ENCODE results near the gene GATAD2A.

The GATAD2A gene

GRCh38 chr19:19531951-19532805, 126.7 kb downstream of the GATAD2A start:
- ATAC-seq (peak; percentile 74), DNase-seq (peak; percentile 91)

- no peak for ATAC-seq
Measured at GRCh38 chr19:19532806-19533701, 127.6 kb downstream of the GATAD2A start.

DNA sequence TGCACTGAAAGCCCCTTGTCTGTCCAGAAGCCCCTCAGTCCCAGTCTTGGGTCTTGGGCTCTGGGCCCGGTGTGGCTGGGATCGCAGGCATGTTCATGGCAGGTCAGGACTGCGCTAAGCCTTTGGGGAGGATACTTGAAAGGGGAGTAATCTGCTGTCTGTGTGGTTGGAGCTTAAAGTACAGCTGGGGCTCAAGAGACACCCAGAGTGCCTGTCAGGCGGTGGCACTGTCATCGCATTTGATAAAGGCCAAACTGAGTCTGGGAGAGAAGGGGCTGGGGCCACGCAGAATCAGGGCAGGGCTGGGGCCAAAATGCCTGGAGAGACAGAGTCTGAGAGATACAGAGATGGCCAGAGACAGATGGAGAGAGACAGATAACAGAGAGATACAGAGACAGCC, 128.4 kb downstream of the GATAD2A start:
- ATAC-seq (no peak), DNase-seq (no peak)

More at GRCh38 chr19:19532806-19533701, 127.6 kb downstream of the GATAD2A start:
- no peak for DNase-seq

DNA sequence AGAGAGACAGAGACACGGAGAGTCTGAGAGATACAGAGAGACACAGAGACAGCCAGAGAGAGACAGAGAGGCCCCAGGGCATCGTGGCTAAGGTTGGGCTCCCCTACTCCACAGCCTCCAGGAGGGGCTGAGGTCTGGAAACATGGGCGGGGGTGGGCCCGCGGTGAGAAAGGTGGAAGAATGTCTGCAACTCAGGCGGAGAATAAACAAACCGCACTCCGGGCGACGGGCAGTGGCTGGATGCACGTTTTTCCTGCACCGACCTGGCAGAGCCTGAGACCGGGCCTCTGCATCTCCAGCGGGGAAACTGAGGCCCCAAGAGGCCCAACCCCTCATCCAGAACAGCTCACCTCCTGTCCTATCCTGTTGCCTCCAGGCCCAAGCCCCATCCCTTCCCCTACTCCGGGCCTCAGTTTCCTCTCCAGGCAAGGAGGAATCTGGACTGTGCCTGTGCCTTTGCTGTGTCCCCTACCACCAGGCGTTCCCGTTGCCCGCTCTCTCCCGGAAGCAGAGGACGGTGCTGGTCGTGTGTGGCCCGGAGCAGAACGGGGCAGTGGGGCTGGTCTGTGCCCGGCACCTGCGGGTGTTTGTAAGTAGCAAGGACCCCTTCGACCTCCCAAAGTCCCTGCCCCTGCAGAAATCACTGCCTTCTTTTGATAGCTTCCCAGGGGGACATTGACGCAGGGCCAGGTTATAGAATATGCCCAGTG, 129.2 kb downstream of the GATAD2A start:
- ATAC-seq: no peak
- DNase-seq: no peak

DNA sequence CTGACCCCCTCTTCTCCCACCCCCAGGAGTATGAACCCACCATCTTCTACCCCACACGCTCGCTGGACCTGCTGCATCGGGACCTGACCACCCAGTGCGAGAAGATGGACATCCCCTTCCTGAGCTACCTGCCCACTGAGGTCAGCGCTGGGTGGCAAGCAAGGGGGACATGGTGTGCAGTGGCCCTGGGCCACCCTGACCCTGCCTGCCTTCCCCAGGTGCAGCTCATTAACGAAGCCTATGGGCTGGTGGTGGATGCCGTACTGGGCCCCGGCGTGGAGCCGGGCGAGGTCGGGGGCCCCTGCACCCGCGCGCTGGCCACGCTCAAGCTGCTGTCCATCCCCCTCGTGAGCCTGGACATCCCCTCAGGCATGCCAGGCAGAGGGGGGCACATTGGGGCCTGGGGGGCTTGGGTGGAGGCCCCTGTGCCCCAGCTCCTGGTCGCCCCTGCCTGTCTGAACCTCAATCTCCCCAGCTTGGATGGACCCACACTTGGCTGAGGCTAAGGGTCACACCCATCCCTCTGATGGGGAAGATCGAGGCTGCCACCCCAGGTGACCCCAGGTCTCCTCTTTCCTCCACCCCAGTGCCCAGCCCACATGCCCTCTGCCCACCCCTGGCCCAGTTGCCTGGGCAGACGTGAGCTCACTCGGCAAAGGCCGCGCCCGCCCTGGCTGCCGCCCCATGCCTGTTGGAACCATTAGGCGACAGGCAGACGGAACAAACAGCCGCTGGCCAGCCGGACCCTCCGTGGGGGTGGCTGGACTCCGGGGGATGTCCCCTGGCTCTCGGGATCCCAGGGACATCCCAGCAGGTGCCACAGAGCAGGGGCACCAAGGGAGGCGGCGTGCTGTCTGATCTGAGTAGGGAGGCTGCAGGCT, 130.1 kb downstream of the GATAD2A start:
- ATAC-seq: no peak
- DNase-seq: no peak

DNA sequence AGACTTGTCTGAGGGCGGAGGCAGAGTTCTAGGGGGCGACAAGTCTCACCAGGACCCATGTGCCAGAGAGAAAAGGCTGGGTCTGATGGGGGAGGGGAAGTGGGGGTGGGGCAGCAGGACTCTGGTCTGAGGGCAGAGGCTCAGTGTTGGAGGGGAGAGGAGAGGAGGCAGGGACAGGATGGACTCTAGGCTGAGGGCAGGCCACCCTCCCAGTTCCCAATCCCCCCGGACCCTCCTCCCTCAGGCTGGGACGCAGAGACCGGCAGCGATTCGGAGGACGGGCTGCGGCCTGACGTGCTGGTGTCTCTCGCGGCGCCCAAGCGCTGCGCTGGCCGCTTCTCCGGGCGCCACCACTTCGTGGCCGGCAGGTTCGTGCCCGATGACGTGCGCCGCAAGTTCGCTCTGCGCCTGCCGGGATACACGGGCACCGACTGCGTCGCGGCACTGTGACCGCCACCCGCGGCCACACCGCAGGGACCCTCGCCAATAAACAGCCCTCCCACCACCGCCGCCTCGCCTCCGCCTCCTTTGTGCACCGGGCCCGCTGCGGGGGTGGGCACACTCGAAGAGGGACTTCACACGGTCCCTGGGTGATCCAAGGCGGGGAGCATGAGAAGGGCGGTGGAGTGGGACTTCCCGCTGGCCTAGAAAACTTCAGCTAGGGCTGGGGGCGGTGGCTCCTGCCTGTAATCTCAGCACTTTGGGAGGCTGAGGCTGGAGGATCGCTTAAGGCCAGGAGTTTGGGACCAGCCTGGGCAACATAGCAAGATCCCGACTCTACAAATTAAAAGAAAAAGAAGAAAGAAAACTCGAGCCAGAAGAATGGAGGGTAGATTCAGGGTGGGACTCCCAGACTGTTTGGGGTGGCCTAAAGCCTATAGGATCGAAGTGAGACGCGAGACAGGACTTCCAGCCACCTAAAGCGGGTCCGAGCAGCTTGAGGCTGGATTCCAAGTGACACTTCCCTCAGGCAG, 131.9 kb downstream of the GATAD2A start:
- DNase-seq (no peak), ATAC-seq (no peak)

DNA sequence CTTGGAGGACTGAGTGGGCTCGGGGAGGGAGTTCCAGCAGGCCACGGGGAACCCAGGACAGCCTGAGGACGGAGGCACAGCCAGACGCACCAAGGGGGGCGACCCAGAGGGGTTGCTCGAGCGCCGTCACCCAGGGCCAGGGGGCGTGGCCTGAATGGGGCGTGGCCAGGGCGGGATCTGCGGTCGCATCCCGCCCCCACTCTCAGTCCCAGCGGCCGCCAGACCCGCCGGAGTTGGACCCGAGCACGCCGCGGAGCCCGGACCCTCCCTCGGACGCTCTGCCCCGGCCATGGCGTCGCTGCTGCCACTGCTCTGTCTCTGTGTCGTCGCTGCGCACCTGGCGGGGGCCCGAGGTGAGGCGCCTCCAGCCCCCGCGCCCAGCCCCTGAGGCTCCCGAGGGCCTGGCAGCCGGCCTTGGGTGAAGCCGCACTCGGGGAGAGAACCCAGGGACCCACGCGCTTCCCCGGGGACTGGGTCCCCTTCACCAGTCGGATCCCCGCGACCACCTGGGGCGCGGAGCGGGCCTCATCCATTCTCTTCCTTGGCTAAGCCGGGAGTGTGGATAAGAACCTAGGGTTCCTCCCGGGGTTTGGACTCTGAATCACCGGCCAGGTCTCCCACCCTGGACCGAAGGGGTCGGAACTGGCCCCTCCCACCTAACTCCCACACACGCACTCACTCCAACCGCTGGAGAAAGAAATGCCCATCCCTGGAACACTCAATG, 132.7 kb downstream of the GATAD2A start, which contains the start of gene CILP2:
TSS of gene CILP2 (plus strand) at position 205 of the 724 bp plus-strand sequence. CDS start at position 290, 85 bp downstream.
- ATAC-seq (no peak), DNase-seq (peak; percentile 65)

GRCh38 chr19:19538785-19539166, 133.3 kb downstream of the GATAD2A start:
- ATAC-seq (no peak), DNase-seq (no peak)

- ATAC-seq: no peak
- DNase-seq: no peak
Measured at GRCh38 chr19:19539698-19540063, 134.2 kb downstream of the GATAD2A start.

- ATAC-seq (peak; percentile 13), DNase-seq (peak; percentile 85)
Measured at GRCh38 chr19:19540064-19540714, 134.7 kb downstream of the GATAD2A start.

- DNase-seq (peak; percentile 86), ATAC-seq (peak; percentile 82)
Measured at GRCh38 chr19:19540715-19541515, 135.4 kb downstream of the GATAD2A start.

- ATAC-seq (no peak), DNase-seq (no peak)
Measured at GRCh38 chr19:19541616-19542015, 136.1 kb downstream of the GATAD2A start.

DNA sequence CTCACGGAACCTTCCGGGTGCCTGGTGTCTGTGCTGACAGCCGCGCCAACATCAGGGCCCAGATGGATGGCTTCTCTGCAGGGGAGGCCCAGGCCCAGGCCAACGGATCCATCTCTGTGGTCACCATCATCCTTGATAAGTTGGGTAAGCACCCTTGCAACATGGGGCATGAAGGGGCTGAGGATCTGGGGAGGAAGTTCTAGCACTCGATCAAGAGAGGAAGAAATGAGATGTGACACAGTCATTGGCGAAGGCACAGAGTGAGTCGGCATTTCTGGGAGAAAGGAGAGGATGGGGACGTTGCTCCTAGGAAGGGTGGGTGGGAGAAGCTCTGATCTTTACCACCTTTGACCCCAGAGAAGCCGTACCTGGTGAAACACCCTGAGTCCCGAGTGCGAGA, 137.0 kb downstream of the GATAD2A start:
- DNase-seq (no peak), ATAC-seq (no peak)

DNA sequence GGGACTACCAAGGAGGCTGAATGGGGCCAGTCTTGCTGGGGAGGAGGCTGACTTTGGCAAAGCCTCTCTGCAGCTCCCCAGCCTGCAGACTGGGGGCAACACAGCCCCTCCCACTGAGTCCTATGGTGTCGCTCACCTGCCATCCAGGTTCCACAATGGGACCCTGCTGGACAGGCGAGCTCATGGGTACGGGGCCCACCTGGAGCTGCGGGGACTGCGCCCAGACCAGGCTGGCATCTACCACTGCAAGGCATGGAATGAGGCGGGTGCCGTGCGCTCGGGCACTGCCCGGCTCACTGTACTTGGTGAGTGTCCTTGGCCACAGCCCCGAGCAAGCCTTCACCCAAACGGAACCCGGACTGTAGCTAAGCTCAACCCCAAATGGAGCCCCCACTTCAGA, 137.6 kb downstream of the GATAD2A start:
- DNase-seq (no peak), ATAC-seq (no peak)

DNA sequence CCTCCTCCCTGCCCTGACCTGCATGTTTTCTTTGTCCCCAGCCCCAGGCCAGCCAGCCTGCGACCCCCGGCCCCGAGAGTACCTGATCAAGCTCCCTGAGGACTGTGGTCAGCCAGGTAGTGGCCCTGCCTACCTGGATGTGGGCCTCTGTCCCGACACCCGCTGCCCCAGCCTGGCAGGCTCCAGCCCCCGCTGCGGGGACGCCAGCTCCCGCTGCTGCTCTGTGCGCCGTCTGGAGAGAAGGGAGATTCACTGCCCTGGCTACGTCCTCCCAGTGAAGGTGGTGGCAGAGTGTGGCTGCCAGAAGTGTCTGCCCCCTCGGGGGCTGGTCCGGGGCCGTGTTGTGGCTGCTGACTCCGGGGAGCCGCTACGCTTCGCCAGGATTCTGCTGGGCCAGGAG, 138.2 kb downstream of the GATAD2A start:
- DNase-seq (no peak), ATAC-seq (no peak)

- no peak for ATAC-seq
- no peak for DNase-seq
Measured at GRCh38 chr19:19544257-19544953, 138.9 kb downstream of the GATAD2A start.

DNA sequence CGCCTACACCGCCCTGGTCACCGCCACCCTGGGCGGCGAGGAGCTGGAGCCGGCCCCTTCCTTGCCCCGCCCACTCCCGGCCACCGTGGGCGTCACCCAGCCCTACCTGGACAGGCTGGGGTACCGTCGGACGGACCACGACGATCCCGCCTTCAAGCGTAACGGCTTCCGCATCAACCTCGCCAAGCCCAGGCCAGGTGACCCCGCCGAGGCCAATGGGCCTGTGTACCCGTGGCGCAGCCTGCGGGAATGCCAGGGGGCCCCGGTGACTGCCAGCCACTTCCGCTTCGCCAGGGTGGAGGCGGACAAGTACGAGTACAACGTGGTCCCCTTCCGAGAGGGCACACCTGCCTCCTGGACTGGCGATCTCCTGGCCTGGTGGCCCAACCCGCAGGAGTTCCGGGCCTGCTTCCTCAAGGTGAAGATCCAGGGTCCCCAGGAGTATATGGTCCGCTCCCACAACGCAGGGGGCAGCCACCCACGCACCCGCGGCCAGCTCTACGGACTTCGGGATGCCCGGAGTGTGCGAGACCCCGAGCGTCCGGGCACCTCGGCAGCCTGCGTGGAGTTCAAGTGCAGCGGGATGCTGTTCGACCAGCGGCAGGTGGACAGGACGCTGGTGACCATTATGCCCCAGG, 139.6 kb downstream of the GATAD2A start:
- DNase-seq (no peak), ATAC-seq (no peak)

Data from stimulated activated naive CD8-positive, alpha-beta T cell treated with anti-CD3 and anti-CD28 coated beads, Interleukin-15, Interleukin-2, amounts not matched to agents 100 U/mL and 50 U/mL, for 24 hours (primary cell).